ENCODE measurements around the gene BSN.

BSN gene

DNA sequence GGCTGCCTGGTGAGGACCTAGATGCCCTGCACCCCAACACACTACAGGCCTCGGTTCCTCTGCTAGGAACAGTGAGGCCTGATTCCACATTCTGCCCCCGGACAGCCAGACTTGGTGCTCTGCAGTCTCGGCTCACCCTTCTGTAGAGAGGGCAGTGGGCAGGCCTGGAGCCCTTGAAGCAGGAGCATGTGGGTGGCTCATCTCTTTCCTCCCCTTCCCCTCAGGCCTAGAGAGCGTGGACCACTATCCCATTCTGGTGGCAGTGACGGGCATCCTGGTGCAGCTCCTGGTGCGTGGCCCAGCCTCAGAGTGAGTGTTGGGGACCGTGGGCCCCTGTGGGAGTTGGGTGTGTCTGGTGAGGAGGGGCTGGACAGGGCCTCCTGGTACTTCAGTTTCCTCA is 161.9 kb downstream of the BSN start:
- no peak for DNase-seq (ENCODE audit: low spot score)

GRCh38 chr3:49716691-49717210 is 162.5 kb downstream of the BSN start:
- no peak for DNase-seq (ENCODE audit: low spot score)

GRCh38 chr3:49717211-49717958 is 163.1 kb downstream of the BSN start:
- DNase-seq (ENCODE audit: low spot score) = no peak

- DNase-seq (ENCODE audit: low spot score) = no peak
Observed at GRCh38 chr3:49717959-49718857, 163.9 kb downstream of the BSN start.

GRCh38 chr3:49718858-49719213 is 164.6 kb downstream of the BSN start:
- DNase-seq (ENCODE audit: low spot score) = no peak

DNA sequence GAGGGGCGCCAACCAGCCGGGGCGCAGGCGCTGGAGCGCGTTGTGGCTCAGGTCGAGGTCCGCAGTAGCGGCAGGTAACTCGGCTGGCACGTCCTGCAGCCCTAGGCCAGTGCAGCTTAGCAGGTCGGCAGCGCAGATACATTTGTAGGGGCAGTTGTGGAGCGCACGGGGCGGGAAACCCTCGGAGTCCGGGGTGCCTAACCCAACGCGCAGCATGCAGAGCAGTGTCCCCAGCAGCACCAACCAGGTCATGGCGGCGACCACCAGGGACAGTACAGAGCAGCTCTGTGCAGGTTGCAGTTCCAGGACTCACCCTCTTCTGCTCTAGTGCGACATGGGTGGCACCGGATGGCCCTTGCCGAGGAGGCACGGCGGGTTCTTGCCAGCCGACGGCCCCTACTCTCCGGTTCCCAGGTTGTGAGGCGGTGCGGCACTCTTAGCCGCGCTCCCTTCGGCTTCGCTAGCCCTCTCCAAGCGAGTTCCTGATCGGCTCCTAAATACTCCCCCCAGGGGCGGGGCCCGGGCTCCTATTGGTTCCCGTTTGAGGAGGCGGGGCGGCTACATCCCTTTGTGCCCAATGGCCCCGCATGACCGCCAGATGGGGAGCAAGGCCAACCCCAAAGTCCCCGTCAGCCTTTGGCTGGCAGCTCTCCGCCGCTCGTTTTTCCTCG is 165.1 kb downstream of the BSN start, which contains the start of gene AMIGO3:
Gene AMIGO3 (minus strand): TSS at position 471 of the 671 bp plus-strand sequence. CDS start 219 bp downstream, at position 252.
- DNase-seq (ENCODE audit: low spot score) = peak; percentile 83
